K562 (cell line): ENCODE measurements around the gene LNPEP. TPM values are rescaled to one million over a fixed set of nuclear protein-coding genes. Genes with fewer than 3 reads are reported as not detected.

Experiments
- CBFA2T2 ChIP-seq: fragments of 450-650 bp; conservative IDR thresholded peaks from 2 replicates; pipeline ENCODE4 v1.6.1; 2017; ENCODE audit warnings: mild to moderate bottlenecking
- CHD2 ChIP-seq: IDR thresholded peaks from 2 replicates; pipeline ENCODE4 v1.6.1; 2011; ENCODE audit warnings: low read depth, low read length
- HDAC3 ChIP-seq: fragments of 450-650 bp; IDR thresholded peaks from 2 replicates; pipeline ENCODE4 v1.6.1; 2018; ENCODE audit warnings: borderline replicate concordance, mild to moderate bottlenecking, moderate library complexity; ENCODE audit not compliant: partially characterized antibody
- HSF4 ChIP-seq: fragments of 250-450 bp; sonication (Bioruptor Pico); IDR thresholded peaks from 2 replicates; pipeline ENCODE4 v2.1.2; 2022; ENCODE audit warnings: mild to moderate bottlenecking, moderate library complexity, borderline replicate concordance
- MAX ChIP-seq: sonication (generic); formaldehyde crosslinking; IDR thresholded peaks from 2 replicates; pipeline ENCODE4 v1.9.0; 2022; ENCODE audit warnings: mild to moderate bottlenecking, missing genetic modification reagents
- MECOM ChIP-seq: fragments of 250-450 bp; sonication (Bioruptor Pico); IDR thresholded peaks from 2 replicates; pipeline ENCODE4 v1.8.0; 2022; ENCODE audit warnings: inconsistent platforms
- MYC ChIP-seq, 2 experiments: fragments of 250-450 bp in 1 of 2; sonication (Bioruptor Pico) in 1 of 2; IDR thresholded peaks; 2 replicates each; pipeline versions ENCODE4 v1.5.1 to v1.6.1; 2012 to 2021; ENCODE audit warnings: low read depth in 2 of 2, borderline replicate concordance in 1 of 2, improper control_type of control experiment in 1 of 2, low read length in 1 of 2, mild to moderate bottlenecking in 1 of 2, moderate library complexity in 1 of 2
- NFYB ChIP-seq: IDR thresholded peaks from 2 replicates; pipeline ENCODE4 v1.6.1; 2011; ENCODE audit warnings: mild to moderate bottlenecking, moderate library complexity; ENCODE audit not compliant: insufficient read length; ENCODE audit errors: extremely low read depth
- PCBP2 ChIP-seq: fragments of 200-400 bp; formaldehyde crosslinking; IDR thresholded peaks from 2 replicates; pipeline ENCODE4 v1.6.1; 2018; ENCODE audit warnings: low read length, low read depth, mild to moderate bottlenecking, moderate library complexity; ENCODE audit not compliant: poor library complexity, severe bottlenecking
- SMAD1 ChIP-seq: fragments of 150-350 bp; IDR thresholded peaks from 2 replicates; pipeline ENCODE4 v1.6.1; 2014; ENCODE audit warnings: low read length, low read depth; ENCODE audit not compliant: partially characterized antibody
- SMC3 ChIP-seq: conservative IDR thresholded peaks from 2 replicates; pipeline ENCODE4 v1.6.1; 2011; ENCODE audit warnings: low read depth, low read length, improper control_type of control experiment; ENCODE audit not compliant: insufficient read depth
- SP1 ChIP-seq: sonication (generic); formaldehyde crosslinking; IDR thresholded peaks from 2 replicates; pipeline ENCODE4 v1.8.1; 2022; ENCODE audit warnings: mild to moderate bottlenecking, missing genetic modification reagents
- ZKSCAN3 ChIP-seq: fragments of 250-450 bp; sonication (Bioruptor Pico); IDR thresholded peaks from 2 replicates; pipeline ENCODE4 v1.4.0; 2020
- ZNF217 ChIP-seq: sonication (generic); formaldehyde crosslinking; IDR thresholded peaks from 2 replicates; pipeline ENCODE4 v1.8.0; 2022; ENCODE audit warnings: mild to moderate bottlenecking, missing genetic modification reagents
- ZNF586 ChIP-seq: fragments of 450-650 bp; formaldehyde crosslinking; conservative IDR thresholded peaks from 2 replicates; pipeline ENCODE4 v1.4.0; 2020; ENCODE audit warnings: mild to moderate bottlenecking, moderate library complexity
- ZNF592 ChIP-seq: fragments of 450-650 bp; IDR thresholded peaks from 2 replicates; pipeline ENCODE4 v1.6.1; 2017; ENCODE audit warnings: antibody characterized with exemption, mild to moderate bottlenecking
- ZNF609 ChIP-seq: sonication (generic); formaldehyde crosslinking; IDR thresholded peaks from 2 replicates; pipeline ENCODE4 v1.8.1; 2023; ENCODE audit warnings: missing genetic modification reagents, mild to moderate bottlenecking, borderline replicate concordance
- polyA plus RNA-seq, 8 experiments: library from polyadenylated mRNA; depleted of rRNA in 4 of 8; stranded (reverse) in 5 of 8; unstranded in 3 of 8; fragments of >200 nt; fragmentation: Nextera tagmentation in 2 of 8; fragmentation: Illumina TruSeq in 1 of 8; extraction: Ambion mirVana in 2 of 8; extraction: Trizol in 1 of 8; gene quantifications; 2 replicates each; pipeline versions ENCODE4 v1.2.1 to v1.2.3, GENCODE V29; 2011 to 2014; ENCODE audit warnings: inconsistent platforms in 1 of 8, missing spikeins in 1 of 8
- total RNA-seq, 7 experiments: library from RNA; depleted of rRNA in 6 of 7; stranded (reverse); fragments of >200 nt in 6 of 7; fragmentation: Illumina TruSeq in 2 of 7; extraction: Trizol in 2 of 7; gene quantifications; 2 replicates each; pipeline versions ENCODE4 v1.2.1 to v1.2.3, GENCODE V29; 2011 to 2021; ENCODE audit warnings: low replicate concordance in 1 of 7
- TF ChIP-seq, protein P1 (sequence below), 2 experiments: fragments of 450-650 bp in 1 of 2; sonication (generic) in 1 of 2; formaldehyde crosslinking in 1 of 2; IDR thresholded peaks in 1 of 2; conservative IDR thresholded peaks in 1 of 2; 2 replicates each; pipeline versions ENCODE4 v1.6.1 to v1.8.1; 2016 to 2023; ENCODE audit warnings: mild to moderate bottlenecking in 2 of 2, moderate library complexity in 2 of 2, inconsistent platforms in 1 of 2, missing genetic modification reagents in 1 of 2

Gene LNPEP
- total and polyA plus RNA-seq, 9 of the 15 experiments (the other 6 are each of a cell fraction or from before 2014, with no cell fraction given) = 2.6 to 27.9 (median 11.2) TPM

- no peak; the same call in 1 of the 2 replicates for TF ChIP-seq ZKSCAN3 (CRISPR knock-in tag)
- no peak for TF ChIP-seq SMC3
- TF ChIP-seq NFYB = no peak
- no peak for TF ChIP-seq ZNF217 (CRISPR knock-in tag)
- no peak for TF ChIP-seq CHD2
- no peak for TF ChIP-seq SMAD1
- TF ChIP-seq CBFA2T2 = no peak
- peak; percentile 68; the same call in 1 of the 2 replicates for TF ChIP-seq MECOM (CRISPR knock-in tag)
- TF ChIP-seq, protein P1, sequence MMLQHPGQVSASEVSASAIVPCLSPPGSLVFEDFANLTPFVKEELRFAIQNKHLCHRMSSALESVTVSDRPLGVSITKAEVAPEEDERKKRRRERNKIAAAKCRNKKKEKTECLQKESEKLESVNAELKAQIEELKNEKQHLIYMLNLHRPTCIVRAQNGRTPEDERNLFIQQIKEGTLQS (IDR thresholded peaks at IDR 0.05) = peak; percentile 82
- TF ChIP-seq, protein P1 (CRISPR knock-in tag; conservative IDR thresholded peaks at IDR 0.05) = no peak
- no peak for TF ChIP-seq MAX (CRISPR knock-in tag)
- TF ChIP-seq PCBP2 = no peak
- TF ChIP-seq ZNF592 = no peak
- no peak for TF ChIP-seq SP1 (CRISPR knock-in tag)
- no peak for TF ChIP-seq ZNF586 (CRISPR knock-in tag)
- TF ChIP-seq HDAC3 = no peak
- no peak for TF ChIP-seq ZNF609 (CRISPR knock-in tag)
- TF ChIP-seq HSF4 (CRISPR knock-in tag) = no peak; the same call in 1 of the 2 replicates
- no peak for TF ChIP-seq MYC (IDR thresholded peaks at IDR 0.05; ENCODE audit: low read depth, low read length)
- TF ChIP-seq MYC (CRISPR knock-in tag; IDR thresholded peaks at IDR 0.05; ENCODE audit: borderline replicate concordance, low read depth) = peak; percentile 33; the same call in 1 of the 2 replicates
Observed at GRCh38 chr5:97041239-97041638, 105.4 kb downstream of the LNPEP start (continued).
